HG02852 (cell line): ENCODE measurements around the gene UFSP2.

Experiments used
- ATAC-seq: cut with Tn5 transposase; IDR thresholded peaks from one replicate; pipeline ENCODE4 v1.9.1; 2021; ENCODE audit warnings: mild to moderate bottlenecking, moderate library complexity; ENCODE audit not compliant: unreplicated experiment

Gene UFSP2

GRCh38 chr4:185426960-185427688 lies 1.4 kb upstream of the UFSP2 start:
- no peak for ATAC-seq

GRCh38 chr4:185424905-185425646 lies 688 bp downstream of the UFSP2 start:
- peak; percentile 3 for ATAC-seq

GRCh38 chr4:185421366-185422124 lies 4.2 kb downstream of the UFSP2 start:
- no peak for ATAC-seq

- ATAC-seq = no peak
Measured at GRCh38 chr4:185416955-185417354, 8.8 kb downstream of the UFSP2 start.

- ATAC-seq = no peak
Measured at GRCh38 chr4:185412412-185412811, 13.4 kb downstream of the UFSP2 start.

- ATAC-seq = no peak
Measured at GRCh38 chr4:185411849-185412248, 13.9 kb downstream of the UFSP2 start.

- no peak for ATAC-seq
Measured at GRCh38 chr4:185408432-185408831, 17.3 kb downstream of the UFSP2 start.

GRCh38 chr4:185405296-185405999 lies 20.3 kb downstream of the UFSP2 start:
- ATAC-seq = peak; percentile 65

GRCh38 chr4:185404031-185404430 lies 21.7 kb downstream of the UFSP2 start:
- no peak for ATAC-seq

- ATAC-seq = no peak
Measured at GRCh38 chr4:185399466-185399865, 26.3 kb downstream of the UFSP2 start.

- ATAC-seq = no peak
Measured at GRCh38 chr4:185398618-185399017, 27.1 kb downstream of the UFSP2 start.

GRCh38 chr4:185396724-185397385 lies 28.9 kb downstream of the UFSP2 start, which contains the start of gene ANKRD37:
TSS of gene ANKRD37 (plus strand) at chr4:185396841. CDS start at chr4:185396924, 83 bp downstream.
- no peak for ATAC-seq

GRCh38 chr4:185395956-185396723 lies 29.6 kb downstream of the UFSP2 start:
- ATAC-seq = peak; percentile 81

- no peak for ATAC-seq
Measured at GRCh38 chr4:185395238-185395955, 30.4 kb downstream of the UFSP2 start, which contains the start of gene LRP2BP. TSS of gene LRP2BP (minus strand) at chr4:185395924. CDS start at chr4:185378186, 17,738 bp downstream.

GRCh38 chr4:185394568-185395237 lies 31.1 kb downstream of the UFSP2 start:
- no peak for ATAC-seq

GRCh38 chr4:185392156-185392555 lies 33.6 kb downstream of the UFSP2 start:
- no peak for ATAC-seq

GRCh38 chr4:185390941-185391340 lies 34.8 kb downstream of the UFSP2 start:
- ATAC-seq = no peak

GRCh38 chr4:185387957-185388356 lies 37.8 kb downstream of the UFSP2 start:
- no peak for ATAC-seq
